Measurements from ENCODE around the gene MRGPRX2. TPM values are rescaled to one million over a fixed set of nuclear protein-coding genes. Genes with fewer than 3 reads are reported as not detected.

MRGPRX2 gene
- not detected in 2 replicates for total RNA-seq

GRCh38 chr11:19060629-19061028 lies at the start of gene MRGPRX2:
Gene MRGPRX2, minus strand, starts transcription at chr11:19060717. Its CDS starts 4,315 bp downstream, at chr11:19056402.

Other genes with a start within 250 kb of the MRGPRX2 start
- not detected in 2 replicates for gene MRGPRX1, start 121.3 kb downstream of the MRGPRX2 start, total RNA-seq
- gene ZDHHC13, start 56.5 kb upstream of the MRGPRX2 start, total RNA-seq, result 10.6 and 12.4 TPM in 2 replicates
- not detected in 2 replicates for gene CSRP3, start 141.3 kb upstream of the MRGPRX2 start, total RNA-seq
- gene E2F8, start 180.2 kb upstream of the MRGPRX2 start, total RNA-seq, result not detected in 2 replicates

Data from smooth muscle cell of bladder (primary cell).